Measurements from ENCODE around the gene BID. TPM values are rescaled to one million over a fixed set of nuclear protein-coding genes. Genes with fewer than 3 reads are reported as not detected.

BID gene
- total and polyA plus RNA-seq, 2 of the 8 experiments (the other 6 are each of a cell fraction or from before 2014, with no cell fraction given), result 39.3 to 114 TPM

DNA sequence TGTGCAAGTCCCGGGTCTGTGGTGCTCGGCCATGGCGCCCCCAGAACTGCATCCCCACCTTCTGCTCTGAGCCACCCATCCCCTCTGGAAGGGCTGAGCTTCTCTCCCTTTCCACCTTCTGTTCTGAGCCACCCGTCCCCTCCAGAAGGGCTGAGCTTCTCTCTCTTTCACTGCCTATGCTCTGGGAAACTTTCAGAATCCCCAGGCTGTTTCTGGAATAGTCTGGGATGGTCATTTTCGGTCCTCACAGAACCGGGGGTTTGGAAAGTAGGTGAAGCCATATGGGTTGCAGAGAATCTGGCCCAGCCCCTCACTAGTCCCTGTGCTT is 3.4 kb upstream of the BID start (continued):
- TF ChIP-seq KDM1A (IDR thresholded peaks at IDR 0.05; ENCODE audit: borderline replicate concordance, low read length), result no peak
